Nephron (organoid): Measurements from ENCODE around the gene CUBN.

Experiments used
- H3K27ac Mint-ChIP-seq, 3 experiments: 2 replicates each; pipeline ENCODE4 v1.8.0; 2020; ENCODE audit warnings: mixed read lengths in 3 of 3, mild to moderate bottlenecking in 2 of 3, moderate library complexity in 1 of 3
- H3K27me3 Mint-ChIP-seq: 2 replicates; pipeline ENCODE4 v1.8.0; 2021; ENCODE audit warnings: low read depth, mild to moderate bottlenecking, moderate library complexity, mixed read lengths
- H3K36me3 Mint-ChIP-seq: 2 replicates; pipeline ENCODE4 v1.8.0; 2020; ENCODE audit warnings: low read depth, mixed read lengths
- H3K4me1 Mint-ChIP-seq: 2 replicates; pipeline ENCODE4 v1.8.0; 2020; ENCODE audit warnings: mixed read lengths
- H3K4me3 Mint-ChIP-seq, 3 experiments: 2 replicates each; pipeline ENCODE4 v1.8.0; 2020; ENCODE audit warnings: mild to moderate bottlenecking in 3 of 3, mixed read lengths in 3 of 3, moderate library complexity in 2 of 3
- H3K9me3 Mint-ChIP-seq: 2 replicates; pipeline ENCODE4 v1.8.0; 2020; ENCODE audit warnings: mixed read lengths
- CTCF ChIP-seq, 3 experiments: fragments of 200-600 bp; sonication (generic); IDR thresholded peaks; one replicate each; pipeline ENCODE4 v1.5.0; 2021; ENCODE audit warnings: antibody characterized with exemption in 3 of 3; ENCODE audit not compliant: unreplicated experiment in 3 of 3

CUBN gene

GRCh38 chr10:17062009-17062408 lies 67.6 kb downstream of the CUBN start:
- Mint-ChIP-seq H3K36me3 (no peaks in the 10 kb centered on the region), H3K4me1 (peaks cover 78% of the 10 kb centered on the region), H3K9me3 (no peaks in the 10 kb centered on the region), H3K27me3 (no peaks in the 10 kb centered on the region), H3K4me3 (no peak overlapping the region), H3K27ac (peak overlapping the region; percentile 10 to 90 (median 88))
- no peak for TF ChIP-seq CTCF (IDR thresholded peaks at IDR 0.05; ENCODE audit: unreplicated experiment in 3 of 3)

- Mint-ChIP-seq H3K27me3 (no peaks in the 10 kb centered on the region), H3K9me3 (no peaks in the 10 kb centered on the region), H3K27ac (peak overlapping the region in 2 of 3 experiments; percentile 88 to 90), H3K36me3 (peaks cover 5% of the 10 kb centered on the region), H3K4me3 (no peak overlapping the region), H3K4me1 (peaks cover 79% of the 10 kb centered on the region)
- no peak for TF ChIP-seq CTCF (IDR thresholded peaks at IDR 0.05; ENCODE audit: unreplicated experiment in 3 of 3)
Observed at GRCh38 chr10:17061418-17061817, 68.2 kb downstream of the CUBN start.

- no peaks in the 10 kb centered on the region for H3K27me3 Mint-ChIP-seq
- no peak overlapping the region for H3K4me3 Mint-ChIP-seq
- peaks cover 73% of the 10 kb centered on the region for H3K4me1 Mint-ChIP-seq
- H3K27ac Mint-ChIP-seq = peak overlapping the region in 1 of 3 experiments; percentile 84
- no peaks in the 10 kb centered on the region for H3K9me3 Mint-ChIP-seq
- peaks cover 5% of the 10 kb centered on the region for H3K36me3 Mint-ChIP-seq
- no peak for TF ChIP-seq CTCF (IDR thresholded peaks at IDR 0.05; ENCODE audit: unreplicated experiment in 3 of 3)
Observed at GRCh38 chr10:17060289-17060688, 69.3 kb downstream of the CUBN start.

GRCh38 chr10:17059197-17059688 lies 70.4 kb downstream of the CUBN start:
- peak overlapping the region; percentile 69 to 85 (median 84) for H3K27ac Mint-ChIP-seq
- TF ChIP-seq CTCF (IDR thresholded peaks at IDR 0.05; ENCODE audit: unreplicated experiment in 3 of 3) = no peak
- peaks cover 63% of the 10 kb centered on the region for H3K4me1 Mint-ChIP-seq
- no peaks in the 10 kb centered on the region for H3K27me3 Mint-ChIP-seq
- no peaks in the 10 kb centered on the region for H3K9me3 Mint-ChIP-seq
- peaks cover 5% of the 10 kb centered on the region for H3K36me3 Mint-ChIP-seq
- H3K4me3 Mint-ChIP-seq = peak overlapping the region in 1 of 3 experiments; percentile 5

- peaks cover 5% of the 10 kb centered on the region for H3K9me3 Mint-ChIP-seq
- H3K4me3 Mint-ChIP-seq = no peak overlapping the region
- peaks cover 10% of the 10 kb centered on the region for H3K36me3 Mint-ChIP-seq
- peak overlapping the region in 2 of 3 experiments; percentile 84 to 85 for H3K27ac Mint-ChIP-seq
- no peak for TF ChIP-seq CTCF (IDR thresholded peaks at IDR 0.05; ENCODE audit: unreplicated experiment in 3 of 3)
- H3K4me1 Mint-ChIP-seq = peaks cover 51% of the 10 kb centered on the region
- no peaks in the 10 kb centered on the region for H3K27me3 Mint-ChIP-seq
Observed at GRCh38 chr10:17058093-17058492, 71.5 kb downstream of the CUBN start.

- peaks cover 39% of the 10 kb centered on the region for H3K4me1 Mint-ChIP-seq
- no peak for TF ChIP-seq CTCF (IDR thresholded peaks at IDR 0.05; ENCODE audit: unreplicated experiment in 3 of 3)
- H3K27ac Mint-ChIP-seq = peak overlapping the region in 2 of 3 experiments; percentile 61 to 67
- H3K4me3 Mint-ChIP-seq = no peak overlapping the region
- peaks cover 17% of the 10 kb centered on the region for H3K36me3 Mint-ChIP-seq
- peaks cover 11% of the 10 kb centered on the region for H3K9me3 Mint-ChIP-seq
- H3K27me3 Mint-ChIP-seq = no peaks in the 10 kb centered on the region
Observed at GRCh38 chr10:17056781-17057428, 72.7 kb downstream of the CUBN start.
